Kidney (tissue), 14 donors: ENCODE measurements around the gene DUSP15. TPM values are rescaled to one million over a fixed set of nuclear protein-coding genes. Genes with fewer than 3 reads are reported as not detected.

ENCODE experiments used
- DNase-seq, 5 donors: peaks; one replicate each; pipeline ENCODE4 v3.0.0-alpha.2; 2013 to 2020
- FAIRE-seq: peaks from 2 replicates; lab custom pipeline; 2012; peaks lifted over from hg19 to GRCh38; lab: Jason Lieb, UNC
- H3K27ac ChIP-seq, 2 donors: one replicate each; pipeline ENCODE4 v1.7.0; 2013; ENCODE audit warnings: low read depth in 2 of 2, low read length in 2 of 2, inconsistent platforms in 1 of 2
- H3K27me3 ChIP-seq: one replicate; pipeline ENCODE4 v1.7.1; 2013; ENCODE audit warnings: low read length, inconsistent platforms; ENCODE audit not compliant: control insufficient read depth, insufficient read depth
- H3K36me3 ChIP-seq, 3 donors: one replicate each; pipeline versions ENCODE4 v1.7.0 to v1.7.1; 2013; ENCODE audit warnings: low read length in 3 of 3, control low read depth in 1 of 3, inconsistent platforms in 1 of 3; ENCODE audit not compliant: insufficient read depth in 3 of 3, control insufficient read depth in 2 of 3
- H3K4me1 ChIP-seq, 3 donors: one replicate each; pipeline versions ENCODE4 v1.7.0 to v1.7.1; 2013; ENCODE audit warnings: low read length in 3 of 3, inconsistent platforms in 1 of 3, low read depth in 1 of 3; ENCODE audit not compliant: control insufficient read depth in 2 of 3, insufficient read depth in 2 of 3
- H3K4me3 ChIP-seq, 3 donors: one replicate each; pipeline versions ENCODE4 v1.7.0 to v1.8.1; 2013; ENCODE audit warnings: low read length in 3 of 3, control low read depth in 1 of 3, inconsistent platforms in 1 of 3
- H3K9ac ChIP-seq, 3 donors: one replicate each; pipeline versions ENCODE4 v1.7.0 to v1.7.1; 2013; ENCODE audit warnings: low read length in 3 of 3, control low read depth in 1 of 3, inconsistent platforms in 1 of 3
- H3K9me3 ChIP-seq, 3 donors: one replicate each; pipeline versions ENCODE4 v1.7.0 to v1.7.1; 2013; ENCODE audit warnings: low read length in 3 of 3, control low read depth in 1 of 3, inconsistent platforms in 1 of 3; ENCODE audit not compliant: control insufficient read depth in 2 of 3, insufficient read depth in 1 of 3
- CTCF ChIP-seq: IDR thresholded peaks from 3 replicates; pipeline ENCODE4 v1.5.1; 2012; ENCODE audit warnings: mild to moderate bottlenecking, moderate library complexity, borderline replicate concordance; ENCODE audit not compliant: insufficient read depth; ENCODE audit errors: extremely low read depth
- intact Hi-C: fragments of 100-400 bp; cut with DNase I; formaldehyde crosslinking; loops from one replicate; pipeline ENCODE4 v1.11.1; 2022
- polyA plus RNA-seq: library from polyadenylated mRNA; stranded (reverse); fragments of 350-450 nt; fragmentation: Illumina TruSeq; extraction: RNeasy Lipid Tissue Mini Kit (QIAGEN cat#74804); gene quantifications from one replicate; pipeline ENCODE4 v1.2.3, GENCODE V29; 2014; ENCODE audit warnings: low read depth, low replicate concordance; ENCODE audit not compliant: insufficient read depth
- total RNA-seq: library from RNA; stranded (reverse); fragmentation: NEBNext Ultra II Directional; extraction: Animal tissue kit (Norgen Biotek cat#: 25700); gene quantifications from one replicate; pipeline ENCODE4 v1.2.1, GENCODE V29; 2021
- donor health status: control.
- donor health status: control.
- donor health status: control.
- donor health status: control.
- donor health status: control.
- donor health status: DM: yes; HTN: yes; CAD: no.
- donor health status: Normal renal cell carcinoma (clear cell type).

Gene DUSP15
- total and polyA plus RNA-seq, 2 donors from 2014 or later = 13.2 to 143 TPM

GRCh38 chr20:31842471-31843157 lies 27.7 kb downstream of the DUSP15 start:
- peaks cover 0 to 23% (median 6%) of the 10 kb centered on the region in 3 donors for H3K4me1 ChIP-seq
- no peak for FAIRE-seq
- no peaks in the 10 kb centered on the region for H3K36me3 ChIP-seq
- DNase-seq = peak; percentile 77 to 93 (median 81)
- H3K4me3 ChIP-seq = peak overlapping the region in 2 of 3 donors; percentile 36 to 55
- peak overlapping the region; percentile 69 to 78 for H3K27ac ChIP-seq
- intact Hi-C loops = no loop called here
- H3K9ac ChIP-seq = no peak overlapping the region
- H3K9me3 ChIP-seq = no peaks in the 10 kb centered on the region
- no peaks in the 10 kb centered on the region for H3K27me3 ChIP-seq
- no peak for TF ChIP-seq CTCF

GRCh38 chr20:31841928-31842327 lies 28.4 kb downstream of the DUSP15 start:
- no peak overlapping the region for H3K4me3 ChIP-seq
- DNase-seq (peak in 3 of 5 donors; percentile 38 to 80 (median 57)), FAIRE-seq (no peak)
- TF ChIP-seq CTCF = no peak
- no peaks in the 10 kb centered on the region for H3K9me3 ChIP-seq
- H3K36me3 ChIP-seq = no peaks in the 10 kb centered on the region
- intact Hi-C loops = no loop called here
- H3K9ac ChIP-seq = no peak overlapping the region
- peak overlapping the region; percentile 53 to 69 for H3K27ac ChIP-seq
- H3K4me1 ChIP-seq = peaks cover 0 to 29% (median 6%) of the 10 kb centered on the region in 3 donors
- no peaks in the 10 kb centered on the region for H3K27me3 ChIP-seq

- no peak overlapping the region for H3K4me3 ChIP-seq
- no peaks in the 10 kb centered on the region for H3K36me3 ChIP-seq
- no peaks in the 10 kb centered on the region for H3K27me3 ChIP-seq
- intact Hi-C loops = no loop called here
- H3K9me3 ChIP-seq = no peaks in the 10 kb centered on the region
- no peak for FAIRE-seq
- peak overlapping the region; percentile 53 to 69 for H3K27ac ChIP-seq
- no peak overlapping the region for H3K9ac ChIP-seq
- no peak for DNase-seq
- TF ChIP-seq CTCF = no peak
- peaks cover 0 to 31% (median 5%) of the 10 kb centered on the region in 3 donors for H3K4me1 ChIP-seq
Measured at GRCh38 chr20:31840906-31841816, 29.2 kb downstream of the DUSP15 start.
